GM12875 (cell line): Measurements from ENCODE around the gene HDAC9.
A peak's percentile ranks its signal among the peaks of the same experiment; 100 is the strongest.

Experiments
- H3K4me3 ChIP-seq: one replicate; pipeline ENCODE4 v1.5.1; 2011; ENCODE audit warnings: low read depth, low read length, control low read depth
- TF ChIP-seq, protein P1 (sequence below): IDR thresholded peaks from 2 replicates; pipeline ENCODE4 v1.5.1; 2011; ENCODE audit warnings: low read depth, mild to moderate bottlenecking, control low read depth, inconsistent platforms, low read length, moderate library complexity, borderline replicate concordance; ENCODE audit not compliant: insufficient read depth

The HDAC9 gene

DNA sequence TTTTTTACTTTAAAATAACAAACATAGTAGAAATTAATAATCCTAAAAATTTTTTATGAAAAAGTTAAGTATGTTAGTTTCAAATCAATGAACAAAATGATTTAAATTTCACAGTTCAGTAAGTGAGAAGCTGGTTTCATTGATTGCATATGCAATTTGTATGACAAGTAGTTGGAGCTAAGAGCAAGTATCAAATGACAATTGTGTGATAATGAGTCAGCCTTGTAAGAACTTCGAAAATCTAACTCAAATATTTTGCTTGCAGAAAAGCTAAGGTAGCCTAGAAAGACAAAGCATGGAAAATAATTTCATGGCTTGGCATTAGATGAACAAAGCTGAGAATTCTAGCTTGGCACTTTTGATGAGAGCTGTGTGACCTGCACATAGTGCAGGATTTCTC, 111.5 kb downstream of the HDAC9 start:
- H3K4me3 ChIP-seq = no peak overlapping the region
- TF ChIP-seq, protein P1, sequence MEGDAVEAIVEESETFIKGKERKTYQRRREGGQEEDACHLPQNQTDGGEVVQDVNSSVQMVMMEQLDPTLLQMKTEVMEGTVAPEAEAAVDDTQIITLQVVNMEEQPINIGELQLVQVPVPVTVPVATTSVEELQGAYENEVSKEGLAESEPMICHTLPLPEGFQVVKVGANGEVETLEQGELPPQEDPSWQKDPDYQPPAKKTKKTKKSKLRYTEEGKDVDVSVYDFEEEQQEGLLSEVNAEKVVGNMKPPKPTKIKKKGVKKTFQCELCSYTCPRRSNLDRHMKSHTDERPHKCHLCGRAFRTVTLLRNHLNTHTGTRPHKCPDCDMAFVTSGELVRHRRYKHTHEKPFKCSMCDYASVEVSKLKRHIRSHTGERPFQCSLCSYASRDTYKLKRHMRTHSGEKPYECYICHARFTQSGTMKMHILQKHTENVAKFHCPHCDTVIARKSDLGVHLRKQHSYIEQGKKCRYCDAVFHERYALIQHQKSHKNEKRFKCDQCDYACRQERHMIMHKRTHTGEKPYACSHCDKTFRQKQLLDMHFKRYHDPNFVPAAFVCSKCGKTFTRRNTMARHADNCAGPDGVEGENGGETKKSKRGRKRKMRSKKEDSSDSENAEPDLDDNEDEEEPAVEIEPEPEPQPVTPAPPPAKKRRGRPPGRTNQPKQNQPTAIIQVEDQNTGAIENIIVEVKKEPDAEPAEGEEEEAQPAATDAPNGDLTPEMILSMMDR = no peak

DNA sequence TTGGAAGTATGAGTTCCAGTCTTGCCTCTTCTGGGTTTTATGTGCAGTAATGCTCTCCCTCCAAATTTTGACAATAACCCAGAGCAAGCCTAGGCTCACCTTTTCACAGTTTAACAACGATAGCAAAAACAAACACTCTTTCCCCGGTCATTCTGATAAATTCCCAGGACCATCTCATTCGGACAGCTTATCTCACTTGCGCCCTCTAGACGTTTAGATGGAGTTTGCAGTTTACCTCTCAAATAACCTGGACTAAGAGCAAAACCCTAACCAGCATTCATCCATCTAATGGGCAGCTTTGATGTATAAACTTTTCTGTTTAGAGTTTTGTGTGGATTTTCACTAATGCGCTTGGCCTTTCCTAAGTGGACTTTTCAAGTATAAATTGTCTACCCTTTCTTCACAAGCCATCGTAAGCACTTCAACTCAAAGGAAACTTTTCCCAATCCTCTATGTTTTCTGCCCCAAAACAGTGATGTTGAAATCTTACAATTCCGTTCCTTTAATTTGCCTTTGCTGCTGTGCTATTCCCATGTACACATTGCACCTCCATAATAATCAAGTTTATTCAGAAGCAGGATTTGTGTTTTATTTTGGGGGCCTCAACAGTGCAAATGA, 114.9 kb downstream of the HDAC9 start:
- no peak overlapping the region for H3K4me3 ChIP-seq
- TF ChIP-seq, protein P1 = peak; percentile 64; the same call in 1 of the 2 replicates

DNA sequence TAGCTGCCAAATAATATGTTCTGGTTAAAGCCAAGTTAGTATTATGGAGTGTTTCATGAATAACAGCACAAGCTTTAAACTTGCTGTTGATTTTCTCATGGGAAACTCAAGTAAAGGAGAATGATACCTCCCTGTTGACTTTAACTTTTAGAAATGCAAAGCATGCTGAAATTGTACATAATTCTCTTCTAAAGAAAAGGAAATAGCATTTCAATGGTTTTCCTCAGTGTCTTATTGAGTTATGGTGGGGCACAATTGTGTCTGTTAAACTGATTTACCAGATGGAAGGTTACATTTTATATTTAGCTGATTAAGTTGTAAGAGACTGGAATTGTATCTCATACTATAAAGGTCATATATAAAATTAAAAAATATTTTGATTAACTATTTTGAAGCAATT, 119.3 kb downstream of the HDAC9 start:
- no peak overlapping the region for H3K4me3 ChIP-seq
- TF ChIP-seq, protein P1 = no peak

DNA sequence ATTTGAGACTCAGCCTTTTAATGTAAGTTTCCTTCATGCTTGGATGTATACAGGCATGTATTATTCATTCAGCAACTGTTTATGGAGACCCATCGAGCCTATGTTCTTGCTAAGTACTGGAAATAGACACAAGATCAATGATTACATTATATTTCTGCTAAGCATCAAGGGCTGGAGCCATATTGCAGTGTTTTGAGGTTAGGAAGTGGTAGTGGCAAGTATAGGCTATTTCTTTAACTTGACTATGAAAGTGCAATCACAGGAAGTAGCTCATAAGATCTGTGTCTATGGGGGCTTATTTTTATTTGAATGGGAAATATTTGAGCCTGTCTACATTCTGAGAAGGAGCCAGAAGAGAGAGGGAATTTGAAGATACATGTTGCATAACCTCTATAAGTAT, 123.8 kb downstream of the HDAC9 start:
- TF ChIP-seq, protein P1 = no peak

DNA sequence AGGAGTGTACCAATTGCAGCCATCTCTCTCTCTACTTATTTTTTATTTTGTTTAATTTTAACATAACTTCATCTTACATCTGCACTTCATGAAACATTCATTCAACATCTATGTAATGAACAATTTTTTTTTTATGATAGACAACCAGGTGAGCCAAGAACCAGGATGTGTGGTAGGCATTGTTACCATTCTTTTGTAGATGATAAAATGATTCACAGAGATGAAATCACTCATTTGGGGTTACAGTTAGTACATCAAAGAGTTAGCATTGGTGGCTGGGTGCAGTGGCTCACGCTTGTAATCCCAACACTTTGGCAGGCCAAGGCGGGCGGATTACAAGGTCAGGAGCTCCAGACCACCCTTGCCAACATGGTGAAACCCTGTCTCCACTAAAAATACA, 127.8 kb downstream of the HDAC9 start:
- H3K4me3 ChIP-seq = no peak overlapping the region
- TF ChIP-seq, protein P1 = no peak

More for the DNA sequence above, 123.8 kb downstream of the HDAC9 start:
- H3K4me3 ChIP-seq = no peak overlapping the region

DNA sequence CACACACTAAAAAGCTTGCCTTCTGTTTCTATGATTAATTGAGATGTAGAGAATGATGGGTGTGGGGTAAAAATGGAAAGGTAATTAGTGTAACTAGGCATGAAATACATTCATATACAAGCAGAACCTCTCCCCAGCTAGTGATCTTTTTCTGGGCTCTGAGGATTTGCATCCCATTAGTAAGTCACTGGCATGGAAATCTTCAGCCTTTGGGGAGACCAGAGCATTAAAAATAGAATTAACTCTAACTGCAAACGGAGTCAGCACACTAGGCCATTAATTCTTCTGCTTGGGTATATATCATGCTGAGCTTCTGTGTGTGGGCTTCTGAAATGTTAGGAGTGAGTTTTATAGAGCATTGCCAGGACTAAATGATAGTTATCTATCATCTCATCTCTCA, 128.9 kb downstream of the HDAC9 start:
- H3K4me3 ChIP-seq = no peak overlapping the region
- TF ChIP-seq, protein P1 = no peak

DNA sequence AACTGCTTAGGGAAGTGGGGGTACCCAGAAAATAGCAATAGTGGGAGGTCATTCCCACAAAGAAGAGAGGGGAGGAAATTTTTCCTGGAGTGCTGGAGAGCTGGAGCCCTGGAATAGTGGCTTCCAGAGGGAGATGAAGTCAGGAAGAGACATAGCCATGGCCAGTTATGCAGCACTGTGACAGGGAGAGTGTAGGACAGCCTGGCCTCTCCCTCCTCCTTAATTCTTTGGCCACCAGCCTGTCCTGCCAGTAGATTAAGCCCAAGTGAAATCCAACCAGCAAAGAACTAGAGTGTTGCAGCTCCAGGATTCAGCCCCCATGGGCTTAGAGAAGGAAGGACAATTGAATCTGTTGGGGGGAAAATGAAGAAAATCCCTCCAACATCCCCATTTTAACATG, 130.5 kb downstream of the HDAC9 start:
- TF ChIP-seq, protein P1 = no peak

More for the DNA sequence above, 130.5 kb downstream of the HDAC9 start:
- no peak overlapping the region for H3K4me3 ChIP-seq
